HCT116 (cell line): ENCODE data around the gene SEC24C.

Experiments used
- CBX3 ChIP-seq: IDR thresholded peaks from 2 replicates; pipeline ENCODE4 v1.6.1; 2012; ENCODE audit warnings: low read depth
- CEBPB ChIP-seq: IDR thresholded peaks from 2 replicates; pipeline ENCODE4 v1.6.1; 2012; ENCODE audit warnings: low read depth
- CTCF ChIP-seq, 3 experiments: fragments of 200-600 bp in 1 of 3; sonication (generic) in 1 of 3; IDR thresholded peaks in 2 of 3; conservative IDR thresholded peaks in 1 of 3; 2 replicates each; pipeline ENCODE4 v1.5.1; 2012 to 2017; ENCODE audit warnings: low read depth in 2 of 3, low read length in 2 of 3, antibody characterized with exemption in 1 of 3, borderline replicate concordance in 1 of 3, control low read depth in 1 of 3, mild to moderate bottlenecking in 1 of 3, mixed read lengths in 1 of 3, mixed run types in 1 of 3, moderate library complexity in 1 of 3; ENCODE audit not compliant: insufficient read depth in 1 of 3
- EZH2 ChIP-seq: fragments of 200-600 bp; sonication (generic); IDR thresholded peaks from 2 replicates; pipeline ENCODE4 v1.6.1; 2017; ENCODE audit warnings: antibody characterized with exemption, mixed run types
- JUND ChIP-seq: IDR thresholded peaks from 2 replicates; pipeline ENCODE4 v1.6.1; 2012
- MAX ChIP-seq: IDR thresholded peaks from 2 replicates; pipeline ENCODE4 v1.6.1; 2012
- POLR2A ChIP-seq: IDR thresholded peaks from 2 replicates; pipeline ENCODE4 v1.7.0; 2011; ENCODE audit warnings: borderline replicate concordance; ENCODE audit not compliant: insufficient read depth, insufficient read length; ENCODE audit errors: extremely low read depth
- RAD21 ChIP-seq: IDR thresholded peaks from 2 replicates; pipeline ENCODE4 v1.6.1; 2012; ENCODE audit warnings: low read depth, mild to moderate bottlenecking
- SIN3A ChIP-seq: IDR thresholded peaks from 2 replicates; pipeline ENCODE4 v1.6.1; 2012; ENCODE audit warnings: low read depth
- SRF ChIP-seq: IDR thresholded peaks from 2 replicates; pipeline ENCODE4 v1.6.1; 2012; ENCODE audit warnings: low read depth
- ZBTB33 ChIP-seq: IDR thresholded peaks from 2 replicates; pipeline ENCODE4 v1.6.1; 2011; ENCODE audit warnings: mild to moderate bottlenecking, low read length, moderate library complexity; ENCODE audit not compliant: insufficient replicate concordance; ENCODE audit errors: extremely low read depth
- ZNF274 ChIP-seq: fragments of 200-500 bp; sonication (Bioruptor generic); IDR thresholded peaks from 2 replicates; pipeline ENCODE4 v1.6.1; 2014; ENCODE audit warnings: mild to moderate bottlenecking, low read depth, low read length, inconsistent platforms

- no peak for TF ChIP-seq CTCF (IDR thresholded peaks at IDR 0.05 in 2 of 3, conservative IDR thresholded peaks at IDR 0.05 in 1 of 3; ENCODE audit: borderline replicate concordance in 1 of 3, insufficient read depth in 1 of 3, low read depth in 2 of 3, low read length in 2 of 3)
- TF ChIP-seq POLR2A = no peak
- no peak for TF ChIP-seq ZBTB33
- TF ChIP-seq EZH2 = no peak
- no peak for TF ChIP-seq RAD21
- no peak for TF ChIP-seq CEBPB
- TF ChIP-seq ZNF274 = no peak
- TF ChIP-seq SIN3A = no peak
- TF ChIP-seq JUND = no peak
- no peak for TF ChIP-seq CBX3
- no peak for TF ChIP-seq SRF
- no peak for TF ChIP-seq MAX
These were observed 15.4 kb downstream of the SEC24C start for GRCh38 chr10:73759512-73760115.
